SH-SY5Y (cell line): ENCODE data around the gene MED9.

Experiments used
- GATA2 ChIP-seq: IDR thresholded peaks from 2 replicates; pipeline ENCODE4 v1.6.1; 2011; ENCODE audit warnings: mild to moderate bottlenecking, low read depth, low read length
- GATA3 ChIP-seq: IDR thresholded peaks from 2 replicates; pipeline ENCODE4 v1.6.1; 2011; ENCODE audit warnings: low read depth, mild to moderate bottlenecking, low read length, moderate library complexity

DNA sequence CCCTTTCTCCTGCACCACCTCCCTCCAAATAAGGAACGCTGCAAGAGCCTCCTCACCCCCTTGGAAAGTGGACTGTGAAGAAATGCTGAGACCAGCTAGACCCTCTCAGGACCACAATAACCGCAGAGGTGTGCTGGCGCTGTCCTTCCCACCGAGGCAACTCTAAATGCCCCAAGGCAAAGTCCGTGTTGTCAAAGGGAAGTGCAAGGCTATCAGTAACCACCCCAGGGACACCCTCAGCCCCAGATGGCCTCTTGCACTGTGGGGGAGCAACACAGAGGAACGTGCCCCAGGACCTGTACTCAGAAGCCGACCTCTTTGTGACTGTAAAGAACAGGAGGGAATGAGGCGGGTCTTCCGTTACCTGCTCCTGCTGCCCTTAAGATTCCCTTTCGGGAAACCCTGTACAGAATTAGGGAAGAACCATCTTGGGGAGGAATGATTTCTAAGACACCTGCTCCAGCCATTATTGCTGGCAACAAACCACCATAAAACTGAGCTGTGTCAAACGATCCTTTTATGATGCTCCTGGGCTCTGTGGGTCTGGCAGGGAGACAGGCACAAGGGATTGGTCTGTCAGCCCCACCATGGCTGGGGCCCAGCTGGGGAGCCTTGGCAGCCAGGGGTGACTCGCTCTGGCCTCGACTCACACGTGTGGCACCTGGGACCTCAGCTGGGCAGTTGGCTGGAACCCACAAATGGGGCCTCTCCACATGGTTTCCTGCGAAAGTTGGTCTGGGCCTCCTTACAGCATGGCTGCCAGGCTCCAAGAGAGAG lies 14.6 kb upstream of the MED9 start:
- TF ChIP-seq GATA3, result no peak
- no peak for TF ChIP-seq GATA2
